Gastroesophageal sphincter (tissue), 4 donors: ENCODE results near the gene NUDT8. TPM values are rescaled to one million over a fixed set of nuclear protein-coding genes. Genes with fewer than 3 reads are reported as not detected.

Experiments
- ATAC-seq: fragments of 150-250 bp; one replicate; pipeline ENCODE4 v1.9.1; 2016; ENCODE audit warnings: mild to moderate bottlenecking, moderate library complexity
- H3K27ac ChIP-seq, 4 donors: fragments of 200-600 bp; sonication (generic) in 3 of 4; 1 replicate in 3 of 4; 2 replicates in 1 of 4; pipeline ENCODE4 v1.5.1; 2016 to 2019
- H3K27me3 ChIP-seq: fragments of 200-600 bp; sonication (generic); one replicate; pipeline ENCODE4 v1.5.1; 2019
- H3K36me3 ChIP-seq, 2 donors: fragments of 200-600 bp; sonication (generic); one replicate each; pipeline ENCODE4 v1.5.1; 2019; ENCODE audit warnings: control low read depth in 1 of 2
- H3K4me1 ChIP-seq, 3 donors: fragments of 200-600 bp; sonication (generic); 1 replicate in 2 of 3; 2 replicates in 1 of 3; pipeline ENCODE4 v1.5.1; 2016 to 2019; ENCODE audit warnings: control low read depth in 2 of 3
- H3K4me3 ChIP-seq, 2 donors: fragments of 200-600 bp; sonication (generic); one replicate each; pipeline ENCODE4 v1.5.1; 2019; ENCODE audit warnings: mild to moderate bottlenecking in 1 of 2, moderate library complexity in 1 of 2
- H3K9me3 ChIP-seq, 3 donors: fragments of 200-600 bp; sonication (generic); one replicate each; pipeline ENCODE4 v1.5.1; 2017 to 2019; ENCODE audit warnings: control low read depth in 2 of 3
- EP300 ChIP-seq: sonication (generic); formaldehyde crosslinking; IDR thresholded peaks from one replicate; pipeline ENCODE4 v1.6.1; 2017; ENCODE audit warnings: antibody characterized with exemption, mild to moderate bottlenecking
- POLR2A ChIP-seq, 2 donors: fragments of 450-650 bp; IDR thresholded peaks; one replicate each; pipeline ENCODE4 v1.6.1; 2017; ENCODE audit warnings: antibody characterized with exemption in 2 of 2, mild to moderate bottlenecking in 2 of 2, moderate library complexity in 1 of 2
- POLR2AphosphoS5 ChIP-seq: sonication (generic); formaldehyde crosslinking; IDR thresholded peaks from one replicate; pipeline ENCODE4 v1.6.1; 2017; ENCODE audit warnings: antibody characterized with exemption
- WGBS, 2 donors: methylation state at CpG; one replicate each; pipeline ENCODE4 v1.1.5; 2018; ENCODE audit warnings: low coverage in 1 of 2; 5-methylcytosine and 5-hydroxymethylcytosine counted together
- total RNA-seq, 4 donors: library from RNA; depleted of rRNA; stranded (reverse); fragments of >200 nt; gene quantifications; one replicate each; pipeline ENCODE4 v1.1.0, GENCODE V29; 2016
- TF ChIP-seq, protein P1 (sequence below), 4 experiments: fragments of 200-600 bp in 2 of 4; fragments of 450-650 bp in 2 of 4; sonication (generic) in 1 of 4; IDR thresholded peaks; one replicate each; pipeline ENCODE4 v1.5.1; 2017 to 2019; ENCODE audit warnings: antibody characterized with exemption in 4 of 4, mild to moderate bottlenecking in 2 of 4, moderate library complexity in 2 of 4

The NUDT8 gene
- total RNA-seq: 10 to 100 TPM in 1 of 4 donors, 1 to 10 TPM in 3; 2.4 to 18.5 (median 4.6) TPM

GRCh38 chr11:67629386-67630227, at the start of gene NUDT8:
TSS of gene NUDT8 (minus strand) at chr11:67629937. CDS start at chr11:67629911, 26 bp downstream.
- Histone ChIP-seq H3K27me3 (peaks cover 3% of the 10 kb centered on the region), H3K4me1 (peaks cover 0 to 24% (median 5%) of the 10 kb centered on the region in 3 donors), H3K27ac (peak within 1 kb of the TSS; percentile 54 to 98 (median 96)), H3K36me3 (peaks cover 0 to 4% of the 10 kb centered on the region in 2 donors), H3K4me3 (peak within 1 kb of the TSS; percentile 48 to 79), H3K9me3 (no peaks in the 10 kb centered on the region)
- 0% methylated on average over 3 to 16 of the region's 102 CpGs for WGBS, 2 donors
- peak; percentile 82 for ATAC-seq
- TF ChIP-seq EP300 (no peak), POLR2A (IDR thresholded peaks at IDR 0.05) (peak; percentile 34 to 49), POLR2AphosphoS5 (peak; percentile 29)
- TF ChIP-seq, protein P1, sequence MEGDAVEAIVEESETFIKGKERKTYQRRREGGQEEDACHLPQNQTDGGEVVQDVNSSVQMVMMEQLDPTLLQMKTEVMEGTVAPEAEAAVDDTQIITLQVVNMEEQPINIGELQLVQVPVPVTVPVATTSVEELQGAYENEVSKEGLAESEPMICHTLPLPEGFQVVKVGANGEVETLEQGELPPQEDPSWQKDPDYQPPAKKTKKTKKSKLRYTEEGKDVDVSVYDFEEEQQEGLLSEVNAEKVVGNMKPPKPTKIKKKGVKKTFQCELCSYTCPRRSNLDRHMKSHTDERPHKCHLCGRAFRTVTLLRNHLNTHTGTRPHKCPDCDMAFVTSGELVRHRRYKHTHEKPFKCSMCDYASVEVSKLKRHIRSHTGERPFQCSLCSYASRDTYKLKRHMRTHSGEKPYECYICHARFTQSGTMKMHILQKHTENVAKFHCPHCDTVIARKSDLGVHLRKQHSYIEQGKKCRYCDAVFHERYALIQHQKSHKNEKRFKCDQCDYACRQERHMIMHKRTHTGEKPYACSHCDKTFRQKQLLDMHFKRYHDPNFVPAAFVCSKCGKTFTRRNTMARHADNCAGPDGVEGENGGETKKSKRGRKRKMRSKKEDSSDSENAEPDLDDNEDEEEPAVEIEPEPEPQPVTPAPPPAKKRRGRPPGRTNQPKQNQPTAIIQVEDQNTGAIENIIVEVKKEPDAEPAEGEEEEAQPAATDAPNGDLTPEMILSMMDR (IDR thresholded peaks at IDR 0.05): peak in 3 of 4 experiments; percentile 83 to 93 (median 91)

GRCh38 chr11:67675058-67675747, 45.5 kb upstream of the NUDT8 start:
- no peak for ATAC-seq
- Histone ChIP-seq H3K9me3 (peaks cover 0 to 15% (median 0%) of the 10 kb centered on the region in 3 donors), H3K4me1 (no peaks in the 10 kb centered on the region), H3K36me3 (no peaks in the 10 kb centered on the region), H3K4me3 (no peak overlapping the region), H3K27me3 (peaks cover 51% of the 10 kb centered on the region), H3K27ac (no peak overlapping the region)
- TF ChIP-seq EP300 (no peak), POLR2A (IDR thresholded peaks at IDR 0.05) (no peak), POLR2AphosphoS5 (no peak)
- TF ChIP-seq, protein P1 (IDR thresholded peaks at IDR 0.05): no peak
- 85 to 89% methylated on average over 6 to 9 of the region's 12 CpGs for WGBS, 2 donors

GRCh38 chr11:67674442-67674871, 44.7 kb upstream of the NUDT8 start, which contains the start of gene ALDH3B2:
TSS of gene ALDH3B2 (minus strand) at chr11:67674623. CDS start at chr11:67666935, 7,688 bp downstream.
- WGBS, 2 donors: 100% methylated on average over 3 of the region's 8 CpGs; no CpG with 5 or more reads in 1 of the 2 donors
- Histone ChIP-seq H3K4me3 (no peak within 1 kb of the TSS), H3K36me3 (no peaks in the 10 kb centered on the region), H3K27ac (no peak within 1 kb of the TSS), H3K4me1 (no peaks in the 10 kb centered on the region), H3K27me3 (peaks cover 51% of the 10 kb centered on the region), H3K9me3 (peaks cover 0 to 15% (median 0%) of the 10 kb centered on the region in 3 donors)
- ATAC-seq: no peak
- TF ChIP-seq POLR2AphosphoS5: no peak
- TF ChIP-seq, protein P1 (IDR thresholded peaks at IDR 0.05): no peak

GRCh38 chr11:67673902-67674301, 44.2 kb upstream of the NUDT8 start:
- no peak overlapping the region for H3K27ac ChIP-seq
- H3K4me1 ChIP-seq: no peaks in the 10 kb centered on the region
- H3K4me3 ChIP-seq: no peak overlapping the region
- 51 to 60% methylated on average over 5 to 7 of the region's 8 CpGs for WGBS, 2 donors
- H3K36me3 ChIP-seq: no peaks in the 10 kb centered on the region
- TF ChIP-seq, protein P1 (IDR thresholded peaks at IDR 0.05): no peak
- no peak for TF ChIP-seq POLR2A (IDR thresholded peaks at IDR 0.05)
- TF ChIP-seq POLR2AphosphoS5: no peak
- no peak for TF ChIP-seq EP300
- peaks cover 51% of the 10 kb centered on the region for H3K27me3 ChIP-seq
- H3K9me3 ChIP-seq: peaks cover 0 to 15% (median 0%) of the 10 kb centered on the region in 3 donors
- ATAC-seq: no peak
